Mesenchymal stem cell (in vitro differentiated cells and primary cell): ENCODE measurements around the gene OPA1.

Experiments used
- DNase-seq: peaks from one replicate; pipeline ENCODE4 v3.0.0-alpha.2; 2013
- H2AFZ ChIP-seq: one replicate; pipeline ENCODE4 v1.6.1; 2013; ENCODE audit warnings: low read depth, mild to moderate bottlenecking, control low read depth, inconsistent platforms, low read length, moderate library complexity
- H2AK5ac ChIP-seq: 2 replicates; pipeline ENCODE4 v1.6.1; 2013; ENCODE audit warnings: low read length, moderate library complexity, mild to moderate bottlenecking, inconsistent platforms; ENCODE audit not compliant: severe bottlenecking
- H2BK120ac ChIP-seq: one replicate; pipeline ENCODE4 v1.6.1; 2013; ENCODE audit warnings: low read depth, mild to moderate bottlenecking, inconsistent platforms, low read length, moderate library complexity
- H2BK12ac ChIP-seq, 2 experiments: one replicate each; pipeline ENCODE4 v1.6.1; 2013; ENCODE audit warnings: inconsistent platforms in 2 of 2, low read length in 2 of 2, mild to moderate bottlenecking in 2 of 2, moderate library complexity in 2 of 2, control low read depth in 1 of 2
- H2BK15ac ChIP-seq: one replicate; pipeline ENCODE4 v1.6.1; 2013; ENCODE audit warnings: mild to moderate bottlenecking, low read depth, inconsistent platforms; ENCODE audit not compliant: poor library complexity, severe bottlenecking
- H2BK5ac ChIP-seq: 2 replicates; pipeline ENCODE4 v1.6.1; 2013; ENCODE audit warnings: low read depth, mild to moderate bottlenecking, low read length, control low read depth, inconsistent platforms; ENCODE audit not compliant: poor library complexity, severe bottlenecking
- H3K14ac ChIP-seq, 2 experiments: one replicate each; pipeline ENCODE4 v1.6.1; 2013; ENCODE audit warnings: inconsistent platforms in 2 of 2, low read length in 2 of 2, control low read depth in 1 of 2, mild to moderate bottlenecking in 1 of 2, moderate library complexity in 1 of 2
- H3K18ac ChIP-seq, 2 experiments: one replicate each; pipeline ENCODE4 v1.6.1; 2013; ENCODE audit warnings: inconsistent platforms in 2 of 2, low read length in 2 of 2, control low read depth in 1 of 2, low read depth in 1 of 2, mild to moderate bottlenecking in 1 of 2
- H3K23ac ChIP-seq, 2 experiments: one replicate each; pipeline ENCODE4 v1.6.1; 2013; ENCODE audit warnings: inconsistent platforms in 2 of 2, low read length in 2 of 2, mild to moderate bottlenecking in 2 of 2, moderate library complexity in 2 of 2, control low read depth in 1 of 2
- H3K27ac ChIP-seq: 2 replicates; pipeline ENCODE4 v1.5.1; 2013; ENCODE audit warnings: mild to moderate bottlenecking, moderate library complexity, low read length, control low read depth, inconsistent platforms; ENCODE audit not compliant: poor library complexity, severe bottlenecking
- H3K27me3 ChIP-seq, 2 experiments: 2 replicates each; pipeline versions ENCODE4 v1.6.1 to v1.7.0; 2013; ENCODE audit warnings: low read length in 2 of 2, mild to moderate bottlenecking in 2 of 2, moderate library complexity in 2 of 2, control low read depth in 1 of 2, inconsistent platforms in 1 of 2; ENCODE audit not compliant: control insufficient read depth in 1 of 2, insufficient read depth in 1 of 2
- H3K36me3 ChIP-seq, 2 experiments: 2 replicates each; pipeline versions ENCODE4 v1.6.1 to v1.7.0; 2013; ENCODE audit warnings: low read length in 2 of 2, control low read depth in 1 of 2, inconsistent platforms in 1 of 2, low read depth in 1 of 2, mild to moderate bottlenecking in 1 of 2; ENCODE audit not compliant: insufficient read depth in 2 of 2, control insufficient read depth in 1 of 2
- H3K4ac ChIP-seq, 2 experiments: one replicate each; pipeline ENCODE4 v1.6.1; 2013; ENCODE audit warnings: inconsistent platforms in 2 of 2, low read length in 2 of 2, mild to moderate bottlenecking in 2 of 2, moderate library complexity in 2 of 2, control low read depth in 1 of 2, low read depth in 1 of 2
- H3K4me1 ChIP-seq: 2 replicates; pipeline ENCODE4 v1.6.1; 2013; ENCODE audit warnings: low read depth, low read length, control low read depth; ENCODE audit not compliant: control insufficient read depth, insufficient read depth
- H3K4me2 ChIP-seq: 2 replicates; pipeline ENCODE4 v1.6.1; 2013; ENCODE audit warnings: low read length, mild to moderate bottlenecking, inconsistent platforms; ENCODE audit not compliant: poor library complexity, severe bottlenecking
- H3K4me3 ChIP-seq, 2 experiments: 2 replicates each; pipeline versions ENCODE4 v1.5.1 to v1.7.0; 2013; ENCODE audit warnings: low read length in 2 of 2, mild to moderate bottlenecking in 2 of 2, control low read depth in 1 of 2, low read depth in 1 of 2; ENCODE audit not compliant: insufficient read depth in 1 of 2
- H3K79me1 ChIP-seq: replicated peaks from 2 replicates; pipeline ENCODE4 v1.6.1; 2013; ENCODE audit warnings: mild to moderate bottlenecking, control low read depth, low read length, inconsistent platforms; ENCODE audit not compliant: poor library complexity, severe bottlenecking
- H3K9ac ChIP-seq: 2 replicates; pipeline ENCODE4 v1.7.0; 2013; ENCODE audit warnings: mild to moderate bottlenecking, low read length, moderate library complexity
- H3K9me3 ChIP-seq: 2 replicates; pipeline ENCODE4 v1.7.0; 2013; ENCODE audit warnings: mild to moderate bottlenecking, low read length; ENCODE audit not compliant: control insufficient read depth
- H4K8ac ChIP-seq: one replicate; pipeline ENCODE4 v1.6.1; 2013; ENCODE audit warnings: inconsistent platforms, mild to moderate bottlenecking, low read length, moderate library complexity
- H4K91ac ChIP-seq: one replicate; pipeline ENCODE4 v1.6.1; 2013; ENCODE audit warnings: mild to moderate bottlenecking, low read length, inconsistent platforms
- WGBS: methylation state at CpG from one replicate; pipeline ENCODE4 v1.1.7; 2013; ENCODE audit warnings: mixed read lengths; 5-methylcytosine and 5-hydroxymethylcytosine counted together

The OPA1 gene

GRCh38 chr3:193594946-193595689, 2.1 kb downstream of the OPA1 start:
- Histone ChIP-seq H2BK12ac (no peak overlapping the region), H2BK120ac (no peak overlapping the region), H2AK5ac (no peak overlapping the region), H4K91ac (no peak overlapping the region), H2BK15ac (no peak overlapping the region), H3K4me2 (no peak overlapping the region), H3K27me3 (no peaks in the 10 kb centered on the region), H3K18ac (no peak overlapping the region), H2AFZ (no peak overlapping the region), H2BK5ac (no peak overlapping the region), H3K14ac (no peak overlapping the region), H4K8ac (no peak overlapping the region), H3K9me3 (no peaks in the 10 kb centered on the region), H3K23ac (no peak overlapping the region), H3K36me3 (peaks cover 0 to 23% of the 10 kb centered on the region in 2 experiments), H3K4me1 (peaks cover 4% of the 10 kb centered on the region), H3K4me3 (peak overlapping the region in 1 of 2 experiments; percentile 96), H3K79me1 (peaks cover 10% of the 10 kb centered on the region), H3K27ac (no peak overlapping the region), H3K4ac (no peak overlapping the region), H3K9ac (peak overlapping the region; percentile 98)
- 85% methylated on average over 1 of the region's 1 CpG for whole genome bisulfite sequencing
- peak; percentile 42 for DNase-seq

GRCh38 chr3:193595939-193596487, 3.0 kb downstream of the OPA1 start:
- Histone ChIP-seq H3K4me3 (no peak overlapping the region), H4K91ac (no peak overlapping the region), H3K9ac (no peak overlapping the region), H3K36me3 (peaks cover 0 to 28% of the 10 kb centered on the region in 2 experiments), H2BK12ac (no peak overlapping the region), H2BK5ac (no peak overlapping the region), H3K4me1 (peaks cover 4% of the 10 kb centered on the region), H2AK5ac (no peak overlapping the region), H2BK120ac (no peak overlapping the region), H4K8ac (no peak overlapping the region), H3K79me1 (peaks cover 10% of the 10 kb centered on the region), H2AFZ (no peak overlapping the region), H3K23ac (no peak overlapping the region), H3K4ac (no peak overlapping the region), H3K14ac (no peak overlapping the region), H3K27me3 (no peaks in the 10 kb centered on the region), H3K4me2 (no peak overlapping the region), H3K27ac (no peak overlapping the region), H2BK15ac (no peak overlapping the region), H3K18ac (no peak overlapping the region), H3K9me3 (no peaks in the 10 kb centered on the region)
- no peak for DNase-seq
- WGBS: 94% methylated on average over 5 of the region's 5 CpGs

GRCh38 chr3:193598202-193598601, 5.2 kb downstream of the OPA1 start:
- Histone ChIP-seq H2BK15ac (no peak overlapping the region), H3K18ac (no peak overlapping the region), H2BK120ac (no peak overlapping the region), H3K27me3 (no peaks in the 10 kb centered on the region), H3K4ac (no peak overlapping the region), H3K79me1 (peaks cover 17% of the 10 kb centered on the region), H3K14ac (no peak overlapping the region), H3K9ac (no peak overlapping the region), H3K9me3 (no peaks in the 10 kb centered on the region), H3K4me1 (peaks cover 4% of the 10 kb centered on the region), H4K91ac (no peak overlapping the region), H2BK12ac (no peak overlapping the region), H3K23ac (no peak overlapping the region), H4K8ac (no peak overlapping the region), H3K27ac (no peak overlapping the region), H2BK5ac (no peak overlapping the region), H2AFZ (no peak overlapping the region), H3K4me3 (no peak overlapping the region), H2AK5ac (no peak overlapping the region), H3K36me3 (peaks cover 0 to 28% of the 10 kb centered on the region in 2 experiments), H3K4me2 (no peak overlapping the region)
- 99% methylated on average over 2 of the region's 2 CpGs for WGBS
- DNase-seq: no peak

- WGBS: 100% methylated on average over 1 of the region's 1 CpG
- Histone ChIP-seq H3K4me1 (peaks cover 2% of the 10 kb centered on the region), H3K18ac (no peak overlapping the region), H2BK12ac (no peak overlapping the region), H3K79me1 (peaks cover 20% of the 10 kb centered on the region), H3K9ac (no peak overlapping the region), H4K8ac (no peak overlapping the region), H3K4me2 (no peak overlapping the region), H4K91ac (no peak overlapping the region), H3K9me3 (no peaks in the 10 kb centered on the region), H2AFZ (no peak overlapping the region), H2BK15ac (no peak overlapping the region), H3K36me3 (peaks cover 0 to 31% of the 10 kb centered on the region in 2 experiments), H3K4me3 (no peak overlapping the region), H3K14ac (no peak overlapping the region), H2BK5ac (no peak overlapping the region), H3K27ac (no peak overlapping the region), H3K4ac (no peak overlapping the region), H2BK120ac (no peak overlapping the region), H3K27me3 (no peaks in the 10 kb centered on the region), H3K23ac (no peak overlapping the region), H2AK5ac (no peak overlapping the region)
- no peak for DNase-seq
Observed at GRCh38 chr3:193599393-193599792, 6.4 kb downstream of the OPA1 start.
